Esophagus (tissue), 2 donors: ENCODE results near the gene INSYN2B. TPM values are rescaled to one million over a fixed set of nuclear protein-coding genes. Genes with fewer than 3 reads are reported as not detected.
"Not testable (repeated sequence)": the region's sequence is repeated elsewhere in the genome, so short reads cannot be mapped to it uniquely, and the experiment has no call there.

ENCODE experiments used
- H3K27ac ChIP-seq, 2 donors: one replicate each; pipeline ENCODE4 v1.5.1; 2013; ENCODE audit warnings: low read depth in 2 of 2, mild to moderate bottlenecking in 2 of 2, inconsistent platforms in 1 of 2, low read length in 1 of 2, moderate library complexity in 1 of 2
- H3K27me3 ChIP-seq, 2 donors: one replicate each; pipeline ENCODE4 v1.6.1; 2013; ENCODE audit warnings: low read length in 2 of 2, control low read depth in 1 of 2, mild to moderate bottlenecking in 1 of 2; ENCODE audit not compliant: insufficient read depth in 2 of 2, control insufficient read depth in 1 of 2
- H3K36me3 ChIP-seq, 2 donors: one replicate each; pipeline ENCODE4 v1.6.1; 2013; ENCODE audit warnings: low read length in 1 of 2; ENCODE audit not compliant: control insufficient read depth in 2 of 2, insufficient read depth in 2 of 2
- H3K4me1 ChIP-seq, 2 donors: one replicate each; pipeline ENCODE4 v1.6.1; 2013; ENCODE audit warnings: low read length in 1 of 2; ENCODE audit not compliant: control insufficient read depth in 2 of 2, insufficient read depth in 2 of 2
- H3K4me3 ChIP-seq, 2 donors: one replicate each; pipeline ENCODE4 v1.5.1; 2013; ENCODE audit warnings: low read length in 2 of 2, mild to moderate bottlenecking in 2 of 2, low read depth in 1 of 2, moderate library complexity in 1 of 2
- H3K9me3 ChIP-seq, 2 donors: one replicate each; pipeline ENCODE4 v1.6.1; 2013; ENCODE audit warnings: mild to moderate bottlenecking in 2 of 2, low read depth in 1 of 2, low read length in 1 of 2, moderate library complexity in 1 of 2; ENCODE audit not compliant: control insufficient read depth in 2 of 2, insufficient read depth in 1 of 2
- WGBS, 2 donors: extraction: QIAGEN DNeasy Blood & Tissue Kit; methylation state at CpG; one replicate each; pipeline ENCODE4 v1.1.7; 2013; 5-methylcytosine and 5-hydroxymethylcytosine counted together
- polyA plus RNA-seq, 2 donors: library from polyadenylated mRNA; stranded (reverse); fragments of 200-250 nt; gene quantifications; one replicate each; pipeline ENCODE4 v1.2.3, GENCODE V29; 2013
- donor health status: healthy with polysubstance abuse.
- donor health status: Bipolar disorder and iron deficiency.

INSYN2B gene
- polyA plus RNA-seq, 2 donors = 0.01 TPM; not detected in 1

GRCh38 chr5:169834540-169834939 lies 145.8 kb downstream of the INSYN2B start:
- H3K27ac ChIP-seq, H3K36me3 ChIP-seq, H3K4me1 ChIP-seq, H3K9me3 ChIP-seq, H3K27me3 ChIP-seq, H3K4me3 ChIP-seq: not testable (repeated sequence)
- 51 to 57% methylated on average over 1 of the region's 1 CpG for WGBS, 2 donors

- H3K4me1 ChIP-seq, H3K4me3 ChIP-seq, H3K36me3 ChIP-seq, H3K27ac ChIP-seq, H3K27me3 ChIP-seq, H3K9me3 ChIP-seq: not testable (repeated sequence)
- WGBS, 2 donors = 80 to 84% methylated on average over 2 of the region's 2 CpGs
Measured at GRCh38 chr5:169833681-169834292, 146.5 kb downstream of the INSYN2B start.

GRCh38 chr5:169832845-169833244 lies 147.4 kb downstream of the INSYN2B start:
- Histone ChIP-seq H3K36me3 (peaks cover 0 to 2% of the 10 kb centered on the region in 2 donors), H3K27me3 (no peaks in the 10 kb centered on the region), H3K4me3 (no peak overlapping the region), H3K27ac (no peak overlapping the region), H3K4me1 (no peaks in the 10 kb centered on the region), H3K9me3 (peaks cover 0 to 2% of the 10 kb centered on the region in 2 donors)

GRCh38 chr5:169832304-169832703 lies 148.0 kb downstream of the INSYN2B start:
- WGBS, 2 donors = 89 to 91% methylated on average over 3 of the region's 3 CpGs

GRCh38 chr5:169831331-169831730 lies 149.0 kb downstream of the INSYN2B start:
- H3K4me1 ChIP-seq = no peaks in the 10 kb centered on the region
- H3K36me3 ChIP-seq = peaks cover 0 to 2% of the 10 kb centered on the region in 2 donors
- H3K27ac ChIP-seq = no peak overlapping the region
- 31 to 35% methylated on average over 1 of the region's 1 CpG for WGBS, 2 donors
- H3K27me3 ChIP-seq = no peaks in the 10 kb centered on the region
- peaks cover 0 to 2% of the 10 kb centered on the region in 2 donors for H3K9me3 ChIP-seq
- no peak overlapping the region for H3K4me3 ChIP-seq

More at GRCh38 chr5:169832304-169832703, 148.0 kb downstream of the INSYN2B start:
- no peaks in the 10 kb centered on the region for H3K4me1 ChIP-seq
- peaks cover 0 to 2% of the 10 kb centered on the region in 2 donors for H3K36me3 ChIP-seq
- no peaks in the 10 kb centered on the region for H3K27me3 ChIP-seq
- H3K27ac ChIP-seq = no peak overlapping the region
- H3K4me3 ChIP-seq = no peak overlapping the region
- peaks cover 0 to 2% of the 10 kb centered on the region in 2 donors for H3K9me3 ChIP-seq

GRCh38 chr5:169828385-169828784 lies 151.9 kb downstream of the INSYN2B start:
- Histone ChIP-seq H3K9me3 (peaks cover 0 to 2% of the 10 kb centered on the region in 2 donors), H3K4me1 (no peaks in the 10 kb centered on the region), H3K4me3 (no peak overlapping the region), H3K27ac (no peak overlapping the region), H3K27me3 (no peaks in the 10 kb centered on the region), H3K36me3 (peaks cover 0 to 2% of the 10 kb centered on the region in 2 donors)
- 70 to 77% methylated on average over 4 of the region's 4 CpGs for WGBS, 2 donors

GRCh38 chr5:169827769-169828168 lies 152.5 kb downstream of the INSYN2B start:
- Histone ChIP-seq H3K27ac (no peak overlapping the region), H3K27me3 (no peaks in the 10 kb centered on the region), H3K36me3 (peaks cover 0 to 2% of the 10 kb centered on the region in 2 donors), H3K4me1 (no peaks in the 10 kb centered on the region), H3K9me3 (peaks cover 0 to 2% of the 10 kb centered on the region in 2 donors), H3K4me3 (no peak overlapping the region)
- WGBS, 2 donors = 81 to 93% methylated on average over 3 of the region's 3 CpGs

GRCh38 chr5:169826618-169827017 lies 153.7 kb downstream of the INSYN2B start:
- Histone ChIP-seq H3K27me3 (no peaks in the 10 kb centered on the region), H3K4me1 (no peaks in the 10 kb centered on the region), H3K27ac (no peak overlapping the region), H3K4me3 (no peak overlapping the region), H3K9me3 (no peaks in the 10 kb centered on the region), H3K36me3 (no peaks in the 10 kb centered on the region)
- 69 to 76% methylated on average over 5 of the region's 5 CpGs for WGBS, 2 donors

GRCh38 chr5:169817031-169817430 lies 163.3 kb downstream of the INSYN2B start:
- no peaks in the 10 kb centered on the region for H3K4me1 ChIP-seq
- WGBS, 2 donors = 57 to 64% methylated on average over 2 of the region's 2 CpGs
- H3K36me3 ChIP-seq = no peaks in the 10 kb centered on the region
- H3K27me3 ChIP-seq = no peaks in the 10 kb centered on the region
- H3K4me3 ChIP-seq = no peak overlapping the region
- H3K9me3 ChIP-seq = peaks cover 0 to 3% of the 10 kb centered on the region in 2 donors
- no peak overlapping the region for H3K27ac ChIP-seq

- H3K4me1 ChIP-seq = no peaks in the 10 kb centered on the region
- H3K27me3 ChIP-seq = peaks cover 0 to 3% of the 10 kb centered on the region in 2 donors
- no peaks in the 10 kb centered on the region for H3K9me3 ChIP-seq
- H3K36me3 ChIP-seq = no peaks in the 10 kb centered on the region
- H3K27ac ChIP-seq = no peak overlapping the region
- 93% methylated on average over 1 of the region's 1 CpG for WGBS, 2 donors
- no peak overlapping the region for H3K4me3 ChIP-seq
Measured at GRCh38 chr5:169814522-169814921, 165.8 kb downstream of the INSYN2B start.
